ENCODE results near the gene DPH7.
A peak's percentile ranks its signal among the peaks of the same experiment; 100 is the strongest.
"Not testable (repeated sequence)": the region's sequence is repeated elsewhere in the genome, so short reads cannot be mapped to it uniquely, and the experiment has no call there.

Gene DPH7

GRCh38 chr9:137558127-137558526 is 20.6 kb downstream of the DPH7 start:
- Histone ChIP-seq H3K27ac (no peak overlapping the region), H3K4me1 (ENCODE audit: control insufficient read depth in 1 of 2, insufficient read depth in 1 of 2, low read depth in 1 of 2, low read length in 1 of 2) (no peaks in the 10 kb centered on the region), H3K27me3 (no peaks in the 10 kb centered on the region), H3K9me3 (no peaks in the 10 kb centered on the region), H3K36me3 (peaks cover 35% of the 10 kb centered on the region), H3K4me3 (ENCODE audit: low read depth in 1 of 2, low read length in 1 of 2) (no peak overlapping the region)
- TF ChIP-seq, protein P1, sequence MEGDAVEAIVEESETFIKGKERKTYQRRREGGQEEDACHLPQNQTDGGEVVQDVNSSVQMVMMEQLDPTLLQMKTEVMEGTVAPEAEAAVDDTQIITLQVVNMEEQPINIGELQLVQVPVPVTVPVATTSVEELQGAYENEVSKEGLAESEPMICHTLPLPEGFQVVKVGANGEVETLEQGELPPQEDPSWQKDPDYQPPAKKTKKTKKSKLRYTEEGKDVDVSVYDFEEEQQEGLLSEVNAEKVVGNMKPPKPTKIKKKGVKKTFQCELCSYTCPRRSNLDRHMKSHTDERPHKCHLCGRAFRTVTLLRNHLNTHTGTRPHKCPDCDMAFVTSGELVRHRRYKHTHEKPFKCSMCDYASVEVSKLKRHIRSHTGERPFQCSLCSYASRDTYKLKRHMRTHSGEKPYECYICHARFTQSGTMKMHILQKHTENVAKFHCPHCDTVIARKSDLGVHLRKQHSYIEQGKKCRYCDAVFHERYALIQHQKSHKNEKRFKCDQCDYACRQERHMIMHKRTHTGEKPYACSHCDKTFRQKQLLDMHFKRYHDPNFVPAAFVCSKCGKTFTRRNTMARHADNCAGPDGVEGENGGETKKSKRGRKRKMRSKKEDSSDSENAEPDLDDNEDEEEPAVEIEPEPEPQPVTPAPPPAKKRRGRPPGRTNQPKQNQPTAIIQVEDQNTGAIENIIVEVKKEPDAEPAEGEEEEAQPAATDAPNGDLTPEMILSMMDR (IDR thresholded peaks at IDR 0.05), result no peak

DNA sequence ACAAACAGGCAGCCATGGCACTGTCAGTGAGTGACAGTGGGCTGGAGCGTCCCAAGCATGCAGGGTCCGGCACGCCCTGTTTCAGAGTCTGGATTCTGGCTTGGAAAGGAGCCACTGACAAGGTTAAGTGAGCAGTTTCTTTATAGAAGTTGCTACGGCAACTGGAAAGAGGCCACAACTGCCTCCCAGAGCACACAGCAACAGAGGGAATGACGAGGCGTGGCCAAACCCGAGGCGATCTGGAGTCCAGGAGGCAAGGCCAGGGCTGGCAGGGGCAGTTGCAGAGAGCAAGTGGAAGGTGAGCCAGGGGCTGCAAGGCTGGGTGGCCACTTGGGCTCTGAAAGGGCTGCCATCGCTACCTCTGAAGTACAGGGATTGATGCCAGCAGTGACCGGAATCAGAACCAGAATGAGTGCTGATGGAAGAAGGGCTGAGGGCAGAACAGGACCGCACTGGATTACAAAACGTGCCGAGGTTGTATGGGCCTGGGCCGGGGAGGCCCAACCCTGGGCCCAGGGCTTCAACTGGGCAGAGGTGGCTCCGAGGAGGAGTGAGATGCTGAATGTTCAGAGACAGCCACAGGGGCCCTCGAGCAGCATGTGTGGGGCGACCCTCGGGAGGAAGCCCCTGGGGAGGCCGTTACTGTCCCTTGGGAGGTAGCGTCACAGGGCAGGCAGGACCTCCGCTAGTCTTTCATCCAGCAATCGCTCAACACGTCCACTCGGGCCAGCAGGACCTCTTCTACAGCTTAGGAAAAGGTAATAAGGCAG is 22.5 kb downstream of the DPH7 start:
- peaks cover 29% of the 10 kb centered on the region for H3K36me3 ChIP-seq
- TF ChIP-seq, protein P1 (IDR thresholded peaks at IDR 0.05), result no peak
- H3K27ac ChIP-seq, result no peak overlapping the region

DNA sequence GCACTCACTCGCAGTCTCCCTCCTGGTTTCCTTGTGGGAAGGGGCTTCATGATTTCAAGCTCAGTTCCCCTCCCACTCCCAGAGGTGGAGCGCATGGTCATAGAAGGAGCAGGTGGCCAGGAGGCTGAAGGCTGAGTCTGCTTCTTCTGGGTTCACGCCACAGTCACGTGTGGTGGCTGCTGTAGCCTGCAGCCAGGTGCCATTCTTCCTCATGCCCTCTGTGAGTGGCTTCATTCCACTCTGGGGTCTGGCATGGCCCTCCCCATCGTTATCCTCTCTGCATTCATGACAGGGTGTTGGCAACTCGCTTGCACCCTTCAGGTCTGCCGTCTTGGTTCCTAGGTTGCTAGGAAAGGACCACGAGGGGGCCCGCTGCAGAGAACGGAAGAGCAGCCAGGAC is 23.5 kb downstream of the DPH7 start:
- Histone ChIP-seq H3K4me3 (ENCODE audit: low read depth in 1 of 2, low read length in 1 of 2) (no peak overlapping the region), H3K4me1 (ENCODE audit: control insufficient read depth in 1 of 2, insufficient read depth in 1 of 2, low read depth in 1 of 2, low read length in 1 of 2) (peaks cover 12 to 19% of the 10 kb centered on the region in 2 experiments), H3K27ac (no peak overlapping the region), H3K27me3 (peaks cover 4% of the 10 kb centered on the region), H3K36me3 (peaks cover 28% of the 10 kb centered on the region), H3K9me3 (no peaks in the 10 kb centered on the region)
- TF ChIP-seq, protein P1 (IDR thresholded peaks at IDR 0.05), result no peak

More for the DNA sequence above, 22.5 kb downstream of the DPH7 start:
- Histone ChIP-seq H3K9me3 (no peaks in the 10 kb centered on the region), H3K4me1 (ENCODE audit: control insufficient read depth in 1 of 2, insufficient read depth in 1 of 2, low read depth in 1 of 2, low read length in 1 of 2) (peaks cover 9 to 11% of the 10 kb centered on the region in 2 experiments), H3K27me3 (no peaks in the 10 kb centered on the region), H3K4me3 (ENCODE audit: low read depth in 1 of 2, low read length in 1 of 2) (no peak overlapping the region)

- H3K4me3 ChIP-seq (ENCODE audit: low read depth in 1 of 2, low read length in 1 of 2), result no peak overlapping the region
- H3K27ac ChIP-seq, result no peak overlapping the region
- H3K36me3 ChIP-seq, result peaks cover 23% of the 10 kb centered on the region
These were observed 24.4 kb downstream of the DPH7 start for GRCh38 chr9:137554349-137554748.

GRCh38 chr9:137553654-137554053 is 25.1 kb downstream of the DPH7 start:
- H3K9me3 ChIP-seq; H3K4me3 ChIP-seq (ENCODE audit: low read depth in 1 of 2, low read length in 1 of 2); H3K27me3 ChIP-seq; H3K27ac ChIP-seq: not testable (repeated sequence)
- peaks cover 23% of the 10 kb centered on the region for H3K36me3 ChIP-seq
- H3K4me1 ChIP-seq (ENCODE audit: control insufficient read depth in 1 of 2, insufficient read depth in 1 of 2, low read depth in 1 of 2, low read length in 1 of 2), result peaks cover 12 to 20% of the 10 kb centered on the region in 2 experiments

More at GRCh38 chr9:137554349-137554748, 24.4 kb downstream of the DPH7 start:
- Histone ChIP-seq H3K4me1 (ENCODE audit: control insufficient read depth in 1 of 2, insufficient read depth in 1 of 2, low read depth in 1 of 2, low read length in 1 of 2) (peaks cover 12 to 20% of the 10 kb centered on the region in 2 experiments), H3K27me3 (peaks cover 9% of the 10 kb centered on the region), H3K9me3 (no peaks in the 10 kb centered on the region)
- TF ChIP-seq, protein P1 (IDR thresholded peaks at IDR 0.05), result no peak

GRCh38 chr9:137552022-137552768 is 26.5 kb downstream of the DPH7 start:
- Histone ChIP-seq H3K4me3 (ENCODE audit: low read depth in 1 of 2, low read length in 1 of 2) (peak overlapping the region; percentile 79 to 87), H3K36me3 (peaks cover 15% of the 10 kb centered on the region)
- TF ChIP-seq, protein P1 (IDR thresholded peaks at IDR 0.05), result no peak

More at GRCh38 chr9:137552022-137552768, 26.5 kb downstream of the DPH7 start:
- peaks cover 12 to 20% of the 10 kb centered on the region in 2 experiments for H3K4me1 ChIP-seq (ENCODE audit: control insufficient read depth in 1 of 2, insufficient read depth in 1 of 2, low read depth in 1 of 2, low read length in 1 of 2)
- no peaks in the 10 kb centered on the region for H3K9me3 ChIP-seq
- H3K27ac ChIP-seq, result peak overlapping the region; percentile 70
- H3K27me3 ChIP-seq, result peaks cover 9% of the 10 kb centered on the region

Data from neutrophil (primary cell).